SK-N-SH (cell line): ENCODE results near the gene MYO18B. TPM values are rescaled to one million over a fixed set of nuclear protein-coding genes. Genes with fewer than 3 reads are reported as not detected.

Source experiments
- CTCF ChIA-PET: fragments of 300-600, 350-600 bp; formaldehyde crosslinking; extraction: SDS; loops from one replicate; lab custom pipeline; 2021; lab: Yijun Ruan, JAX
- POLR2A ChIA-PET: fragments of 350-600 bp; sonication (Branson Sonifier 250); formaldehyde crosslinking; extraction: SDS; loops from one replicate; lab custom pipeline; 2020; ENCODE audit warnings: antibody characterized with exemption, inconsistent platforms; lab: Yijun Ruan, JAX
- DNase-seq: peaks from one replicate; pipeline ENCODE4 v3.0.0; 2012
- H2AFZ ChIP-seq: fragments of 200-600 bp; sonication (generic); 2 replicates; pipeline ENCODE4 v1.8.1; 2016; ENCODE audit warnings: antibody characterized with exemption, mild to moderate bottlenecking, low read depth
- H3F3A ChIP-seq: fragments of 200-600 bp; sonication (generic); replicated peaks from 2 replicates; pipeline ENCODE3; 2016; ENCODE audit warnings: antibody characterized with exemption, mild to moderate bottlenecking; ENCODE audit not compliant: insufficient read depth
- H3K27ac ChIP-seq, 2 experiments: fragments of 200-500 bp in 1 of 2; fragments of 200-600 bp in 1 of 2; sonication (Bioruptor generic) in 1 of 2; sonication (generic), shearing (Covaris generic) in 1 of 2; 2 replicates each; pipeline versions ENCODE4 v1.5.1 to v1.6.1; 2014 to 2016; ENCODE audit warnings: low read depth in 2 of 2, inconsistent platforms in 1 of 2, low read length in 1 of 2, mild to moderate bottlenecking in 1 of 2, mixed read lengths in 1 of 2
- H3K27me3 ChIP-seq: fragments of 200-600 bp; sonication (generic), shearing (Covaris generic); 2 replicates; pipeline ENCODE4 v1.6.1; 2016; ENCODE audit warnings: mixed run types; ENCODE audit not compliant: insufficient read depth
- H3K36me3 ChIP-seq, 2 experiments: fragments of 200-500 bp in 1 of 2; fragments of 200-600 bp in 1 of 2; sonication (Bioruptor generic) in 1 of 2; sonication (generic) in 1 of 2; replicated peaks in 1 of 2; 2 replicates each; pipeline versions ENCODE3 to v1.5.1; 2014 to 2016; ENCODE audit warnings: low read length in 1 of 2, mild to moderate bottlenecking in 1 of 2; ENCODE audit not compliant: insufficient read depth in 2 of 2, control insufficient read depth in 1 of 2
- H3K4me1 ChIP-seq, 2 experiments: fragments of 200-500 bp in 1 of 2; fragments of 200-600 bp in 1 of 2; sonication (Bioruptor generic) in 1 of 2; sonication (generic), shearing (Covaris generic) in 1 of 2; 2 replicates each; pipeline versions ENCODE4 v1.5.1 to v1.6.1; 2014 to 2016; ENCODE audit warnings: low read depth in 1 of 2, low read length in 1 of 2, mixed run types in 1 of 2; ENCODE audit not compliant: insufficient read depth in 2 of 2, control insufficient read depth in 1 of 2
- H3K4me2 ChIP-seq: fragments of 200-600 bp; sonication (generic), shearing (Covaris generic); 2 replicates; pipeline ENCODE4 v1.6.1; 2017; ENCODE audit warnings: mixed run types
- H3K4me3 ChIP-seq, 2 experiments: fragments of 200-500 bp in 1 of 2; fragments of 200-600 bp in 1 of 2; sonication (Bioruptor generic) in 1 of 2; sonication (generic), shearing (Covaris generic) in 1 of 2; 2 replicates each; pipeline versions ENCODE4 v1.5.1 to v1.8.1; 2014 to 2016; ENCODE audit warnings: low read depth in 2 of 2, inconsistent platforms in 1 of 2, low read length in 1 of 2, mild to moderate bottlenecking in 1 of 2, mixed read lengths in 1 of 2, moderate library complexity in 1 of 2
- H3K79me2 ChIP-seq: fragments of 200-600 bp; sonication (generic); 2 replicates; pipeline ENCODE4 v1.8.1; 2017; ENCODE audit warnings: mild to moderate bottlenecking; ENCODE audit not compliant: insufficient read depth
- H3K9ac ChIP-seq: fragments of 200-600 bp; sonication (generic); 2 replicates; pipeline ENCODE4 v1.6.1; 2017; ENCODE audit warnings: mixed run types
- H3K9me2 ChIP-seq: fragments of 200-600 bp; sonication (generic); 2 replicates; pipeline ENCODE4 v1.6.1; 2017; ENCODE audit warnings: mixed run types
- H3K9me3 ChIP-seq: fragments of 200-600 bp; sonication (generic); 2 replicates; pipeline ENCODE4 v1.6.1; 2017; ENCODE audit warnings: mixed run types, mild to moderate bottlenecking, moderate library complexity
- H4K20me1 ChIP-seq: fragments of 200-600 bp; sonication (generic); 2 replicates; pipeline ENCODE4 v1.6.1; 2017; ENCODE audit warnings: mild to moderate bottlenecking, mixed run types; ENCODE audit not compliant: insufficient read depth
- CTCF ChIP-seq: fragments of 200-600 bp; sonication (generic); IDR thresholded peaks from 2 replicates; pipeline ENCODE4 v1.6.1; 2017; ENCODE audit warnings: antibody characterized with exemption, mild to moderate bottlenecking, moderate library complexity
- EP300 ChIP-seq, 2 experiments: IDR thresholded peaks; 2 replicates each; pipeline versions ENCODE4 v1.4.0 to v1.6.1; 2012; ENCODE audit warnings: borderline replicate concordance in 1 of 2, low read depth in 1 of 2, low read length in 1 of 2
- FOXJ3 ChIP-seq: sonication (generic); formaldehyde crosslinking; IDR thresholded peaks from 2 replicates; pipeline ENCODE4 v1.5.1; 2020; ENCODE audit warnings: mild to moderate bottlenecking, missing genetic modification reagents
- FOXM1 ChIP-seq: IDR thresholded peaks from 2 replicates; pipeline ENCODE4 v1.4.0; 2012; ENCODE audit warnings: low read depth, mild to moderate bottlenecking
- GATA2 ChIP-seq: sonication (generic); formaldehyde crosslinking; IDR thresholded peaks from 2 replicates; pipeline ENCODE4 v1.5.0; 2020; ENCODE audit warnings: mild to moderate bottlenecking, missing genetic modification reagents
- IRF3 ChIP-seq: fragments of 150-350 bp; IDR thresholded peaks from 2 replicates; pipeline ENCODE4 v1.6.1; 2016; ENCODE audit warnings: mild to moderate bottlenecking, low read depth, low read length
- JUND ChIP-seq: IDR thresholded peaks from 2 replicates; pipeline ENCODE4 v1.4.0; 2012
- MAX ChIP-seq: IDR thresholded peaks from 2 replicates; pipeline ENCODE4 v1.4.0; 2012; ENCODE audit warnings: low read depth
- MEF2A ChIP-seq: IDR thresholded peaks from 2 replicates; pipeline ENCODE4 v1.4.0; 2012; ENCODE audit warnings: low read depth, borderline replicate concordance
- NRF1 ChIP-seq: IDR thresholded peaks from 2 replicates; pipeline ENCODE4 v1.6.1; 2012; ENCODE audit warnings: low read depth, mild to moderate bottlenecking, low read length
- PBX3 ChIP-seq: IDR thresholded peaks from 2 replicates; pipeline ENCODE4; 2012
- RAD21 ChIP-seq: IDR thresholded peaks from 2 replicates; pipeline ENCODE4 v1.6.1; 2012; ENCODE audit warnings: mild to moderate bottlenecking, low read length
- SMC3 ChIP-seq: IDR thresholded peaks from 2 replicates; pipeline ENCODE4 v1.6.1; 2012; ENCODE audit warnings: low read depth, low read length, improper control_type of control experiment
- TEAD4 ChIP-seq: IDR thresholded peaks from 2 replicates; pipeline ENCODE4 v1.4.0; 2012; ENCODE audit warnings: mild to moderate bottlenecking, borderline replicate concordance; ENCODE audit not compliant: insufficient read depth
- WGBS: methylation state at CpG from one replicate; pipeline ENCODE4 v1.1.6; 2017; ENCODE audit warnings: low lambda C conversion rate; 5-methylcytosine and 5-hydroxymethylcytosine counted together
- polyA plus RNA-seq, 3 experiments: library from polyadenylated mRNA; depleted of rRNA; stranded (reverse); fragments of >200 nt; gene quantifications; 2 replicates each; pipeline ENCODE4 v1.2.3, GENCODE V29; 2012

MYO18B gene
- polyA plus RNA-seq, 1 of the 3 experiments (the other 2 are of a cell fraction) = 0.05 TPM

GRCh38 chr22:25698461-25698860 is 43.5 kb upstream of the MYO18B start:
- no peak for DNase-seq
- no peaks in the 10 kb centered on the region for H3K9me3 ChIP-seq
- no peaks in the 10 kb centered on the region for H3F3A ChIP-seq
- no peak overlapping the region for H3K9ac ChIP-seq
- H3K27me3 ChIP-seq = no peaks in the 10 kb centered on the region
- ChIA-PET POLR2A (interaction anchor here (0.9 kb wide), 1 partner anchor 34 kb away, joined by 3 read pairs; no protein-coding TSS in a partner anchor), CTCF (interaction anchor here (0.7 to 4.9 kb wide), 8 partner anchors 11 to 463 kb away, joined by 3 to 41 read pairs (median 5); partner anchors contain the start of gene GRK3)
- H3K9me2 ChIP-seq = no peaks in the 10 kb centered on the region
- H3K27ac ChIP-seq = peak overlapping the region in 1 of 2 experiments; percentile 100; a peak in 3 of 4 replicates
- H3K79me2 ChIP-seq = no peaks in the 10 kb centered on the region
- H3K36me3 ChIP-seq = peaks cover 0 to 4% of the 10 kb centered on the region in 2 experiments
- TF ChIP-seq SMC3 (no peak), CTCF (no peak), GATA2 (CRISPR knock-in tag) (no peak), EP300 (IDR thresholded peaks at IDR 0.05; ENCODE audit: borderline replicate concordance in 1 of 2, low read depth in 1 of 2, low read length in 1 of 2) (no peak), FOXJ3 (no peak), NRF1 (no peak), FOXM1 (no peak), RAD21 (no peak), TEAD4 (no peak), MEF2A (no peak), MAX (no peak), PBX3 (no peak), IRF3 (no peak), JUND (no peak)
- H3K4me3 ChIP-seq = no peak overlapping the region
- no peaks in the 10 kb centered on the region for H4K20me1 ChIP-seq
- peaks cover 0 to 74% of the 10 kb centered on the region in 2 experiments; a peak in 2 of 4 replicates for H3K4me1 ChIP-seq
- H2AFZ ChIP-seq = no peak overlapping the region
- 76% methylated on average over 7 of the region's 7 CpGs for WGBS
- no peak overlapping the region for H3K4me2 ChIP-seq
